Sigmoid colon (tissue), 7 donors: ENCODE results near the gene TAX1BP1. TPM values are rescaled to one million over a fixed set of nuclear protein-coding genes. Genes with fewer than 3 reads are reported as not detected.
A peak's percentile ranks its signal among the peaks of the same experiment; 100 is the strongest.

Experiments used
- DNase-seq: peaks from one replicate; pipeline ENCODE4 v3.0.0-alpha.2; 2019
- H3K27ac ChIP-seq, 4 donors: fragments of 200-600 bp; sonication (generic); one replicate each; pipeline ENCODE4 v1.5.1; 2016 to 2019; ENCODE audit warnings: mild to moderate bottlenecking in 1 of 4
- H3K27me3 ChIP-seq, 3 donors: fragments of 200-600 bp; sonication (generic); one replicate each; pipeline ENCODE4 v1.5.1; 2019; ENCODE audit warnings: mild to moderate bottlenecking in 1 of 3
- H3K36me3 ChIP-seq, 4 donors: fragments of 200-600 bp; sonication (generic); one replicate each; pipeline ENCODE4 v1.5.1; 2016 to 2019
- H3K4me1 ChIP-seq, 4 donors: fragments of 200-600 bp; sonication (generic); one replicate each; pipeline ENCODE4 v1.5.1; 2017 to 2019
- H3K4me3 ChIP-seq, 4 donors: fragments of 200-600 bp; sonication (generic); one replicate each; pipeline ENCODE4 v1.5.1; 2017 to 2019; ENCODE audit warnings: mild to moderate bottlenecking in 2 of 4, moderate library complexity in 1 of 4
- H3K9me3 ChIP-seq, 4 donors: fragments of 200-600 bp in 3 of 4; sonication (generic) in 3 of 4; one replicate each; pipeline versions ENCODE4 v1.5.1 to v1.6.1; 2013 to 2019
- CTCF ChIP-seq, 4 experiments: fragments of 450-650 bp in 3 of 4; fragments of 200-600 bp in 1 of 4; IDR thresholded peaks; one replicate each; pipeline ENCODE4 v1.5.1; 2016 to 2019; ENCODE audit warnings: antibody characterized with exemption in 4 of 4, mild to moderate bottlenecking in 3 of 4, moderate library complexity in 2 of 4
- EP300 ChIP-seq, 4 donors: sonication (generic); formaldehyde crosslinking; IDR thresholded peaks; one replicate each; pipeline ENCODE4 v1.6.1; 2017; ENCODE audit warnings: antibody characterized with exemption in 4 of 4
- POLR2A ChIP-seq, 2 donors: fragments of 450-650 bp; IDR thresholded peaks; one replicate each; pipeline ENCODE4 v1.6.1; 2016; ENCODE audit warnings: antibody characterized with exemption in 2 of 2, mild to moderate bottlenecking in 2 of 2, moderate library complexity in 2 of 2
- POLR2AphosphoS5 ChIP-seq, 4 donors: sonication (generic); formaldehyde crosslinking; IDR thresholded peaks; one replicate each; pipeline ENCODE4 v1.6.1; 2017; ENCODE audit warnings: antibody characterized with exemption in 4 of 4
- WGBS, 2 donors: extraction: QIAGEN DNeasy Blood & Tissue Kit; methylation state at CpG; one replicate each; pipeline ENCODE4 v1.1.7; 2013; 5-methylcytosine and 5-hydroxymethylcytosine counted together
- intact Hi-C: fragments of 100-400 bp; cut with DNase I; formaldehyde crosslinking; loops from one replicate; pipeline ENCODE4 v1.15.1; 2023
- polyA plus RNA-seq, 3 donors: library from polyadenylated mRNA; stranded (reverse); fragments of 200-250 nt; gene quantifications; one replicate each; pipeline ENCODE4 v1.2.3, GENCODE V29; 2013
- total RNA-seq, 4 donors: library from RNA; depleted of rRNA; stranded (reverse); fragments of >200 nt; gene quantifications; one replicate each; pipeline ENCODE4 v1.1.0, GENCODE V29; 2016
- donor health status: healthy with polysubstance abuse.
- donor health status: Bipolar disorder and iron deficiency.
- donor health status: healthy.

TAX1BP1 gene
- total and polyA plus RNA-seq, 7 donors, result 72.7 to 170 (median 111) TPM

GRCh38 chr7:27804139-27804538, 64.2 kb downstream of the TAX1BP1 start:
- TF ChIP-seq POLR2AphosphoS5 (IDR thresholded peaks at IDR 0.05) (peak in 1 of 4 donors; percentile 37), CTCF (IDR thresholded peaks at IDR 0.05) (no peak)
- no peak overlapping the region for H3K27ac ChIP-seq

GRCh38 chr7:27808626-27809025, 68.7 kb downstream of the TAX1BP1 start:
- H3K27ac ChIP-seq, result peak overlapping the region in 1 of 4 donors; percentile 51
- no peak for TF ChIP-seq POLR2AphosphoS5 (IDR thresholded peaks at IDR 0.05)
- TF ChIP-seq POLR2A (IDR thresholded peaks at IDR 0.05), result no peak
- TF ChIP-seq EP300 (IDR thresholded peaks at IDR 0.05), result no peak
- no peak for TF ChIP-seq CTCF (IDR thresholded peaks at IDR 0.05)
- H3K27me3 ChIP-seq, result no peaks in the 10 kb centered on the region
- H3K9me3 ChIP-seq, result no peaks in the 10 kb centered on the region
- peaks cover 0 to 8% (median 0%) of the 10 kb centered on the region in 4 donors for H3K36me3 ChIP-seq
- intact Hi-C loops, result no loop called here
- no peak overlapping the region for H3K4me3 ChIP-seq
- peaks cover 0 to 13% (median 8%) of the 10 kb centered on the region in 4 donors for H3K4me1 ChIP-seq
- no peak for DNase-seq
- WGBS, 2 donors, result 93 to 97% methylated on average over 2 of the region's 2 CpGs

More at GRCh38 chr7:27804139-27804538, 64.2 kb downstream of the TAX1BP1 start:
- Histone ChIP-seq H3K9me3 (no peaks in the 10 kb centered on the region), H3K4me1 (peaks cover 0 to 13% (median 8%) of the 10 kb centered on the region in 4 donors), H3K36me3 (peaks cover 0 to 9% (median 0%) of the 10 kb centered on the region in 4 donors), H3K27me3 (no peaks in the 10 kb centered on the region), H3K4me3 (no peak overlapping the region)
- intact Hi-C loops, result no loop called here
- WGBS, 2 donors, result 89 to 92% methylated on average over 3 of the region's 3 CpGs
- DNase-seq, result no peak

- Histone ChIP-seq H3K4me1 (peaks cover 0 to 20% (median 15%) of the 10 kb centered on the region in 4 donors), H3K36me3 (peaks cover 0 to 8% (median 0%) of the 10 kb centered on the region in 4 donors)
- intact Hi-C loops, result no loop called here
Measured at GRCh38 chr7:27810186-27810585, 70.2 kb downstream of the TAX1BP1 start.

GRCh38 chr7:27812706-27813105, 72.7 kb downstream of the TAX1BP1 start:
- H3K27me3 ChIP-seq, result no peaks in the 10 kb centered on the region
- H3K4me1 ChIP-seq, result peaks cover 0 to 20% (median 15%) of the 10 kb centered on the region in 4 donors
- peaks cover 0 to 23% (median under 1%) of the 10 kb centered on the region in 4 donors for H3K36me3 ChIP-seq
- intact Hi-C loops, result no loop called here
- no peak overlapping the region for H3K27ac ChIP-seq
- H3K4me3 ChIP-seq, result no peak overlapping the region
- WGBS, 2 donors, result 93 to 96% methylated on average over 2 of the region's 2 CpGs
- TF ChIP-seq CTCF (IDR thresholded peaks at IDR 0.05), result no peak
- TF ChIP-seq POLR2A (IDR thresholded peaks at IDR 0.05), result no peak
- no peak for TF ChIP-seq EP300 (IDR thresholded peaks at IDR 0.05)
- TF ChIP-seq POLR2AphosphoS5 (IDR thresholded peaks at IDR 0.05), result no peak
- DNase-seq, result no peak
- H3K9me3 ChIP-seq, result no peaks in the 10 kb centered on the region

More at GRCh38 chr7:27810186-27810585, 70.2 kb downstream of the TAX1BP1 start:
- Histone ChIP-seq H3K27ac (no peak overlapping the region), H3K27me3 (no peaks in the 10 kb centered on the region), H3K4me3 (no peak overlapping the region), H3K9me3 (no peaks in the 10 kb centered on the region)
- 94 to 97% methylated on average over 4 of the region's 4 CpGs for WGBS, 2 donors
- no peak for DNase-seq
- no peak for TF ChIP-seq POLR2AphosphoS5 (IDR thresholded peaks at IDR 0.05)

GRCh38 chr7:27822245-27822644, 82.3 kb downstream of the TAX1BP1 start:
- TF ChIP-seq EP300 (IDR thresholded peaks at IDR 0.05) (no peak), POLR2A (IDR thresholded peaks at IDR 0.05) (no peak), CTCF (IDR thresholded peaks at IDR 0.05) (no peak), POLR2AphosphoS5 (IDR thresholded peaks at IDR 0.05) (no peak)
- no peaks in the 10 kb centered on the region for H3K27me3 ChIP-seq
- intact Hi-C loops, result no loop called here
- no peaks in the 10 kb centered on the region for H3K4me1 ChIP-seq
- H3K27ac ChIP-seq, result no peak overlapping the region
- 89 to 96% methylated on average over 2 of the region's 2 CpGs for WGBS, 2 donors
- H3K9me3 ChIP-seq, result no peaks in the 10 kb centered on the region
- no peak overlapping the region for H3K4me3 ChIP-seq
- no peak for DNase-seq
- H3K36me3 ChIP-seq, result peaks cover 0 to 29% (median 4%) of the 10 kb centered on the region in 4 donors
